NCI-H345 (cell line): ENCODE measurements around the gene SLC36A2.

Experiments used
- DNase-seq: peaks from one replicate; lab custom pipeline; 2025; lab: John Stamatoyannopoulos, UW

SLC36A2 gene

DNA sequence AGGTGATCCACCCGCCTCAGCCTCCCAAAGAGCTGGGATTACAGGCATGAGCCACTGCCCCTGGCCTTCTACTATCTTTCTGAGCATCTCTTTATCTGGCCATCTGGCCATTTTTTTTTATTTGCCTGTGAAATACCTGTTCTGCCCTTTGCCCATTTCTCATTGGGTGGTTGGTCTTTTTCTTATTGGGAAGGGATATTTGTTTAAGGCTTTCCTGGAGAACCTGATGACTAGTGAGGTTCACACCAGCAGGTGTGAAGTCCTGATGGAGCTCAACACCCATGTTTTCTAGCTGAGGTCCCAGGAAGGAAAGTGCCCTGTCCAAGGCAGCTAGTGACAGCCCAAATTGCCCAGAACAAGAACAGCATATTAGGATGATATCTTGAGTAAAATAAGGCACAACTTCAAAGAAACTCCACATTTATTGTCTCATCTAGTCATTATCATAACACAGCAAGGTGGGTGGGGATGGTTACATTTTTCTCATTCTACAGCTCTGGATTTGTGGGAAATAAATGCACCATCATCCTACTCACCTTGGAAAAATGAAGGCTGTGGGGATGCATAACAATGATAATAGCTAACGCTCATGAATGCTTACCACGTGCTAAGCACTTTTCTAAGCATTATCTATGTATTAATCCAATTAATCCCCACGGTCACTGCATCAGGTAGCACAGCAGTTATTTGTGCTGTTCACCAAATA is 64.1 kb downstream of the SLC36A2 start:
- no peak for DNase-seq

DNA sequence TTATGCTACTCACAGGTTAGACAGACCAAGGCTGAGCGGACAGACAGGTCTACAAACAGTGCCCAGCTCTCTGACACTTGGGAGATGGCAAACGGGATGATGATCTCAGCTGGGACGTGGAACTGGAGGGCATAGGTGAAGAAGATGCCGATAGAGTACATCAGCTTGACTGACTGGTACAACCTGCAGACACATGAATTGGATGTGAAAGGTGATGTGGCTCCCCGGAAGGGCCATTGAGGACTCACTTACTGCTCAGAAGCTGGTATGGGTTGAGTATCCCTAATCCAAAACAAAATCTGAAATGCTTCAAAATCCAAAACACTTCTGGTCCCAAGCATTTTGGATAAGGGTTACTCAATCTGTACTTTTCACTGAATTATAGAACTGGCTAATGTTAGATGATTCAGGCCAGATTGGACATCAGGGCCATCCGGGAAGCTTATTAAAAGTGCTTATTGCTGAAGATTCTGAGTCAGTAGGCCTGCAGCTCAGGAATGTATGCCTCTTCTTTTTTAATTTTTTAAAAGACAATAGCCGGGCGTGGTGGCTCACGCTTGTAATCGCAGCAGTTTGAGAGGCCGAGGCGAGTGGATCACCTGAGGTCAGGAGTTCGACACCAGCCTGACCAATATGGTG is 66.2 kb downstream of the SLC36A2 start:
- no peak for DNase-seq

DNA sequence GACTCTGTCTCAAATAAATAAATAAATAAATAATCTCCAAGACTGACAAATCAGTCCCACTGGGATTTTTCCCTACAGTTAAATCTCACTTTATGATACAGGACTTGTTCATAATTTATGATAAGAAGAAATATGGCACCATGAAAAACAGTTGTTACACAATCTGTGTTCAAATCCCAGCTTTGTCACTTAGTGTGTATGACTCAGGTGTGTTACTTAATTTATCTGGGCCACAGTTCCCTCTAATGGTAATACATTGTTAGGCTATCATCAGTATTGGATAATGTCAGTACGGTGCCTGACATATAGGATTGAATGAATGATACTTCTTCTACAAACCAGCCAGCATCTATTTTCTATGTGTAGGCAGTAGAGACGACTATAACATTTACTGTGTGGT is 66.9 kb downstream of the SLC36A2 start:
- no peak for DNase-seq

DNA sequence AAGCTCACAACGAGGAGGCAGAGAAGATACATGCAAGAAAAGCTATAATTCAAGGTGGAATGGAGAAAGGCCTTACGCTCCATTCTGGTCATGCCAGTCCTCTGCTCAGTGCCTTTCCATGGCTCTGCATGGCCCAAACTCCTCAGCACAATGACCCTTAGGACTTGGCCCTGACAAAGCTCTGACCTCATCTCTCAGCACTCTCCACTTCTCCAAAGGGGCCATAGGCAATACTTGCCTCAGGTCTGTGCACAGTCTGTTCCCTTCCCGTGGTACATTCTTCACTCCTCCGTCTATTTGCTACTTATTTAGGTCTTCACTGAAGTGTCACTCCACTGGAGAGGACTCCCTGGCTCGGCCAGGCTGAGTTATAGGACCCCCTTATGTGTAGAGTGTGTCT is 68.5 kb downstream of the SLC36A2 start:
- DNase-seq, result no peak

DNA sequence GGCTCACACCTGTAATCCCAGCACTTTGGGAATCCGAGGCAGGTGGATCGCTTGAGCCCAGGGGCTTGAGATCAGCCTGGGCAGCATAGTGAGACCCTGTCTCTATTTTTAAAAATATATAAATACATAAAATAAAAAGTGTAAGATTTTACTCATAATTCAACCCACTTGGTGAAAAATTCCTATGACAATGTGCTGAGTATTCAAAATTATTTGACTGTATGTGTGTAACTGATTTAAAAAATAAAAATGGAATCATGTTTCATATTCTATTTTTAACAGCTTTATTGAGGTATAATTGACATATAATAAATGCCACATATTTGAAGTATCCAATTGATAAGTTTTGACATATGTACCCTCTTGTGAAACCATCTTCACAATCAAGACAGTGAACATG is 71.6 kb downstream of the SLC36A2 start:
- DNase-seq, result no peak

DNA sequence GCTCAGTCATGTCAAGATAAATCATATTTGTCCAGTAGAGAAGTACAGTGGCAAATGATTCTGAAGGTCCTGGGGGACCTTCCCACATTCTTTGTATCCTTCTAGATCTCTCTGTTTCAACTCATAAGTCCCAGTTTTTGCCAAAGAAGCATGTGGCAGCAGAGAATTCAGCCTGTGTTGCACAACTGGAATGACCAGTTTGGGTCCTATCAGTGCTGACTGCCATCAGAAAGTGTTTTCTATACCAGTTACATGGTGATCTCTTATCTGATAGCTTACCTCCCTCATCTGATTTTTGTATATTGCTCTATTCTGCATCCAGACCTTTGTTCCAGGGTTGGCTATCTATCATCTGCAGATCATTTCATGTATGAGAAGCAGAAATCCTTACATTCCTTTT is 72.7 kb downstream of the SLC36A2 start:
- no peak for DNase-seq

DNA sequence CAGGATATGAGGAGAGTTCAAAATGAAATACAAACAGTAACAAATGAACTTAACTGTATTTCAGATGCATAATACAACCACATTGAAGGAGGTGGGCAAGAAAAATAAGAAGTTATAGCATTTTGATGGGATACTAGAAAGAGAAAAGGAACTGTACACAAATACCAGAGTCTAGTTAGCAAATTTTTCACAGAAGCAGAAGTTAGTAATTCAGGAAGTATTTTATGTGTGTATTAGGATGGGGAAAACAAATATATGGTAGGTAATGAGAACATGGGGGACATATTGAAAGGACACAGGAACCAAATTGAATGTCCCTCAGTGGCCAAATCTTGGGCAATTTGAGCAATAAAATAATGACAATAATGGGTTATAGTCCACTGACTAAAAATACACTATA is 76.0 kb downstream of the SLC36A2 start:
- DNase-seq, result no peak

DNA sequence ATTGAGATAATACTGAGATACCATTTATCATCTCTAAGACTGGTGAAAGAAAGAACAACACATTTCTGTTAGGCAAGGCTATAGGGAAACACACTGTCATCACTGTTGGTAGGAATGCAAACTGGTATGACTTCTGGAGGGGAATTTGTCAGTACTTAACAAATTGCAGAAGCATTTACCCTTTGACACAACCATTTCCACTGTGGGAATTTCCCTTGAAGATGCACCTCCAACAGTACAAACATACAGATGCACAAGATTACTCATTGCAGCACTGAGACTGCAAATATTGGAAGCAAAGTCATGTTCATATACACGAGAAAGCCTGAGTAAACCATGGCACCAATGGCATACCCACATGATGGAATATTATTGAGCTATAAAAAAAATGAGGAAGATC is 76.8 kb downstream of the SLC36A2 start:
- DNase-seq, result no peak

DNA sequence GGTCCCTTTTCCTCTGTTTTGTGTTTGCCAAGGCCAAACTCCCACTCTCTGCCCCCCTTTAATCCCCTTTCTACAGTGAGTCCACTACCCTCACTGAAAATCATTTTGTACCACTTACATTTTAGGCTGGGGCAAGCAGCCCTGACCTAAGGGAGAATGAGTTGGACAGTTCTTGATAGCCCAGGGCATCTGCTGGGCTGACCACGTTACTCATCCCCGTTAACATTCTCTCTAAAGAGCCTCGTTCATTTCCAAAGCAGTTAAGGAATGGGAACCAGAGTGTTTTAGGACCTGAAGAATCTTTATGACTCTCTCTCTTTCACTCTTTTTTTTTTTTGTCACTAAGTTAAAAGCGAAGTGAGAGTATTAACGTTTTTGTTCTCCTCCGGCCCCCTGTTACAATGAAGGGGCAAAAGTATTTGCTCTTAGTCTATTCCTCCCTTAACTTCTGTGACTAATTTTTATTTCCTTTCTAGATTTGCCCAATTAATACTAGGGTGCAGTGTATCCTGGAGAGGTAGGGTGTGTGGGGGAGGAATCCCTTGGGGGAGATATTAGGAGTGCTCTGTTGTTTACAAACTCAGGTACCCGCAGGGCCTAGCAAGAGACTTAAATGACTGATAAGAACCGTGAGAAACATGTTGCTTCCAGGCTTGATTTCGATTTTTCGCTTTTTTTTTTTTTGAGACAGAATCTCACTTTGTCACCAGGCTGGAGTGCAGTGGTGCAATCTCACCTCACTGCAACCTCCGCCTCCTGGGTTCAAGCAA is 79.7 kb downstream of the SLC36A2 start:
- no peak for DNase-seq
